ENCODE data around the gene ISM1.

Gene ISM1

DNA sequence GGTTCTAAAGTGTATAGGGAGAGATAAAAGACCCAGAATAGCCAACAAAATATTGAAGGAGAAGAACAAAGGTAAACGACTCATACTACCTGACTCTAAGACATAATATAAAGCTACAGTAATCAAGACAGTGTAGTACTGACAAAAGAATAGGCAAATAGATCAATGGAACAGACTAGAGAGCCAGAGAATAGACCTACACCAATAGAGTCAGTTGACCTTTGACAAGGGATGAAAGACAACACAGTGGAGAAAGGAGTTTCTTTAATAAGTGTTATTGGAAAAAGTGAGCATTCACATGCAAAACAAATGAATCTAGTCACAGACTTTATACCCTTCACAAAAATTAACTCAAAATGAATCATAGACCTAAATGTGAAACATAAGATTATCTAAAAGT lies 96.4 kb downstream of the ISM1 start:
- Histone ChIP-seq H3K27me3 (ENCODE audit: control insufficient read depth, insufficient read depth, low read length) (no peaks in the 10 kb centered on the region), H3K4me1 (ENCODE audit: control insufficient read depth, insufficient read depth, low read length) (peaks cover 12% of the 10 kb centered on the region; the same call in 1 of the 2 replicates), H3K9ac (ENCODE audit: low read length) (no peak overlapping the region), H3K9me3 (ENCODE audit: control insufficient read depth, insufficient read depth, low read depth, low read length) (peaks cover 17% of the 10 kb centered on the region; the same call in 1 of the 2 replicates), H3K4me3 (ENCODE audit: low read depth, low read length) (no peak overlapping the region), H3K36me3 (ENCODE audit: control insufficient read depth, insufficient read depth, low read length) (no peaks in the 10 kb centered on the region), H3K27ac (ENCODE audit: low read depth, low read length) (no peak overlapping the region)

DNA sequence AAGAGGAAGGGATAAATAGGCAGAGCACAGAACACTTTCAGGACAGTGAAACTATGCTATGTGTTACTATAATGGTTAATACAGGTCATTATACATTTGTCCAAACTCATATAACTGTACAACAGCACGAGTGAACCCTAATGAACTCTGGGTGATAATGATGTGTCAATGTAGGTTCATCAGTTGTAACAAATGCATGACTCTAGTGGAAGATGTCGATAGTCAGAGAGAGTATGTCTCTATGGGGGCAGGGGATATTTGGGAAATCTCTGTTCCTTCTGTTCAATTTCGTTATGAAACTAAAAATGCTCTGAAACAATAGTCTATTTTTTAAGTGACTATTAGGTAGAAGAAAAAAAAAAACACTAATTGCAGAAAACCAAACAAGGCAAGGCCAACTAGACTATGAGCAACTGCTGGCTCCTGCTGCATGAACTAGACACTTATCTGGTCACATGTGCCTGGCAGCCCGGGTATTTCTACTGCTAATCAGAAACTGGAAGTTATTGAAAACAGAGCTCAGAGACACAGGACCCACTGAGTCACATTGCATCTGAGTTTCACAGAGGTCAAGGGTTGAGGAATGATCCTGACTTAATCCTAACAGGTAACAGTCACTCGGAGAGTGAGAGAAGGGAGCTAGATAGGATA lies 97.9 kb downstream of the ISM1 start:
- peaks cover 17% of the 10 kb centered on the region; the same call in 1 of the 2 replicates for H3K9me3 ChIP-seq (ENCODE audit: control insufficient read depth, insufficient read depth, low read depth, low read length)
- no peaks in the 10 kb centered on the region for H3K27me3 ChIP-seq (ENCODE audit: control insufficient read depth, insufficient read depth, low read length)
- peaks cover 28% of the 10 kb centered on the region for H3K4me1 ChIP-seq (ENCODE audit: control insufficient read depth, insufficient read depth, low read length)
- no peak overlapping the region for H3K4me3 ChIP-seq (ENCODE audit: low read depth, low read length)
- no peaks in the 10 kb centered on the region for H3K36me3 ChIP-seq (ENCODE audit: control insufficient read depth, insufficient read depth, low read length)
- no peak overlapping the region for H3K9ac ChIP-seq (ENCODE audit: low read length)
- H3K27ac ChIP-seq (ENCODE audit: low read depth, low read length), result no peak overlapping the region

DNA sequence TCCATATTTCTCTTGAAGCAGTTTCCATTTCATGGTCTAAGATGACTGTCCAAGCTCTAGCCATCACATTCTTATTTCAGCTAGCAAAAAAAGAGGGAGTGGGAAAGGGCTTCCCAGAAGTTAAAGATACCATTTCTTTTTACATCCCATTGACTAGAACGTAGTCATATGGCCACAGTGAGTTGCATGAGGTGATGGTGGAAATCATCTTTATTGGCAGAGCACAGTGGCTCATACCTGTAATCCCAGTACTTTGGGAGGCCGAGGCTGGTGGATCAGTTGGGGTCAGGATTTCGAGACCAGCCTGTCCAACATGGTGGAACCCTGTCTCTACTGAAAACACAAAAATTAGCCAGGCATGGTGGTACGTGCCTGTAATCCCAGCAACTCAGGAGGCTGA lies 99.6 kb downstream of the ISM1 start:
- Histone ChIP-seq H3K4me3 (ENCODE audit: low read depth, low read length) (no peak overlapping the region), H3K27ac (ENCODE audit: low read depth, low read length) (no peak overlapping the region), H3K9ac (ENCODE audit: low read length) (no peak overlapping the region), H3K9me3 (ENCODE audit: control insufficient read depth, insufficient read depth, low read depth, low read length) (peaks cover 17% of the 10 kb centered on the region; the same call in 1 of the 2 replicates), H3K4me1 (ENCODE audit: control insufficient read depth, insufficient read depth, low read length) (peaks cover 41% of the 10 kb centered on the region), H3K36me3 (ENCODE audit: control insufficient read depth, insufficient read depth, low read length) (no peaks in the 10 kb centered on the region), H3K27me3 (ENCODE audit: control insufficient read depth, insufficient read depth, low read length) (no peaks in the 10 kb centered on the region)

DNA sequence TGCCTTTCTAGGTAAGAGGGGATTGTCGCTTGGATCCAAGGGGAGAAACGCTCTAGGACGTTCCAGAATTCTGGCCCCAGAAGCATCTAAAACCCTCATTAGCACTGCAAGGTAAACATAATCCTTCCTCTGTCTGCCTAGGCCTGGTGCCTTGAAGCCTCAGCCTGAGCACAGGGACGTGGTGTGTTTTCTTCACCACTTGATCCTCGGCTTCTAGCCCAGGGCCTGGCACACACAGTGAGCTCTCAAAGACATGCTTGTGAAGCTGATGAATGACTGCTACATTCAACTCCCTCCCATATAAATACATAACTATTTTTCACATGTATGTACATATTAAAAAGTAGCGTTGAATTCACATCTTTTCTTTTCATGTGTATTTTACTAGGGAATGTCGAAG lies 100.3 kb downstream of the ISM1 start:
- Histone ChIP-seq H3K9ac (ENCODE audit: low read length) (peak overlapping the region; percentile 50), H3K4me3 (ENCODE audit: low read depth, low read length) (no peak overlapping the region), H3K27ac (ENCODE audit: low read depth, low read length) (no peak overlapping the region; the same call in 1 of the 2 replicates), H3K27me3 (ENCODE audit: control insufficient read depth, insufficient read depth, low read length) (no peaks in the 10 kb centered on the region), H3K9me3 (ENCODE audit: control insufficient read depth, insufficient read depth, low read depth, low read length) (peaks cover 15% of the 10 kb centered on the region; the same call in 1 of the 2 replicates), H3K36me3 (ENCODE audit: control insufficient read depth, insufficient read depth, low read length) (no peaks in the 10 kb centered on the region), H3K4me1 (ENCODE audit: control insufficient read depth, insufficient read depth, low read length) (peaks cover 41% of the 10 kb centered on the region)

DNA sequence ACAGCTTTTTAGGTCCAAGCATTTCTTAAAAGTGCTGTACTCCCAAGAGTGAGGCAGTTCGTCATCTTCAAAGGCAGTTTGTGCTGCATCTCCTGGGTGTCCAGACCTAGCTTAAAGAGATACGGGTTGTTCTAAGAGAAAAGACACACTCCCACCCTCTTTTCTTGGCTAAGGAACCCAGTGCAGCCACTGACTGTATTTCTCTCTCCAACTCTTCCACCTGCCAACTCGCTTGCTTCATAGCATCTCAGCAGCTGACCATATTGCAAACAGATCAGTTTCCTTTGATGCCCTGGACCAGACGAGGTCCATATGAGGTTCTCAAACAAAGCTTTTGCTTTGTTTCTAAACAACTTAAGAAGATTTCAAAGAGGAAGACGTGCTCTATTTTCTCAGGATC lies 101.1 kb downstream of the ISM1 start:
- Histone ChIP-seq H3K4me3 (ENCODE audit: low read depth, low read length) (no peak overlapping the region), H3K27me3 (ENCODE audit: control insufficient read depth, insufficient read depth, low read length) (no peaks in the 10 kb centered on the region), H3K9ac (ENCODE audit: low read length) (peak overlapping the region; percentile 50), H3K4me1 (ENCODE audit: control insufficient read depth, insufficient read depth, low read length) (peaks cover 41% of the 10 kb centered on the region), H3K27ac (ENCODE audit: low read depth, low read length) (peak overlapping the region; percentile 49; the same call in 1 of the 2 replicates), H3K36me3 (ENCODE audit: control insufficient read depth, insufficient read depth, low read length) (no peaks in the 10 kb centered on the region), H3K9me3 (ENCODE audit: control insufficient read depth, insufficient read depth, low read depth, low read length) (peaks cover 13% of the 10 kb centered on the region; the same call in 1 of the 2 replicates)

DNA sequence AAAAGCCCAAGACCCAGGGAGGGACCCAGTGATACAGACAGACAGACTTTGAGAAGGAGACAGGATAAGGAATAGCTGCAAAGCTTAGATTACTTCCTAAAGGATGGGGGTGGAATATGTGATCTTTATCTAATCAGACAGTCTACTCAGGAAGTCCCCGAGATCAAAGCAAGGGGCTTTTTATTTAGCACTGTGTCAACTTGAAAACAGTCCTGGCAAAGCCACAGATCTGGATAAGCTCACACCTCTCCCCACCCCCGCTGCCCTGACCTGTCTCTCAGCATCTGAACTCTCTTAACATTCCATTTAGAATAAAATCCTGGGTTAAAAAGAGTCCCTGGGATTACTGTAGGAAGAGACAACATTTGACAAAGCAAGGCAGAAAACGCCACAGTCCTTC lies 101.5 kb downstream of the ISM1 start:
- Histone ChIP-seq H3K4me3 (ENCODE audit: low read depth, low read length) (peak overlapping the region; percentile 6; the same call in 1 of the 2 replicates), H3K36me3 (ENCODE audit: control insufficient read depth, insufficient read depth, low read length) (no peaks in the 10 kb centered on the region)

DNA sequence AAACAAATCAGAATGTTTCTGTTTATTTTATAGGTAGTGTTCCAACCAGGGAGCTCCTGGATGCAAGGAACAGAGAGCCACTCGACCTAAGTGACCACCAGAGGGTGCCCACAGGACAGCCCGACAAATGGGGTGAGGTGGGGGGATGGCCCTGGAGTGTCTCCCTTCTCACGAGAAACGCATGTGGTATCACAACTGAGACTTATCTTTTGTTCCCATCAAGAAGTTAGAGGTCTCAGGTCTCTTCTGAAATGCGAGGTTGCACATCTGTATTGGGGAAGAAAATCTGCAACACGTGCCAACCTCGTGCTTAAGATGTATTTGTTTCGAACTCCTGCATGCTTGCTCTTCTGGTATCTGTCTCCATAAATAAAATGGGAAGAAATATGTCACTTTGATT lies 104.0 kb downstream of the ISM1 start:
- no peaks in the 10 kb centered on the region for H3K36me3 ChIP-seq (ENCODE audit: control insufficient read depth, insufficient read depth, low read length)
- peaks cover 41% of the 10 kb centered on the region for H3K4me1 ChIP-seq (ENCODE audit: control insufficient read depth, insufficient read depth, low read length)
- H3K9ac ChIP-seq (ENCODE audit: low read length), result no peak overlapping the region
- no peak overlapping the region for H3K4me3 ChIP-seq (ENCODE audit: low read depth, low read length)
- peaks cover 3% of the 10 kb centered on the region for H3K9me3 ChIP-seq (ENCODE audit: control insufficient read depth, insufficient read depth, low read depth, low read length)
- no peaks in the 10 kb centered on the region for H3K27me3 ChIP-seq (ENCODE audit: control insufficient read depth, insufficient read depth, low read length)
- H3K27ac ChIP-seq (ENCODE audit: low read depth, low read length), result no peak overlapping the region

More for the DNA sequence above, 101.5 kb downstream of the ISM1 start:
- Histone ChIP-seq H3K27ac (ENCODE audit: low read depth, low read length) (peak overlapping the region; percentile 71; the same call in 1 of the 2 replicates), H3K4me1 (ENCODE audit: control insufficient read depth, insufficient read depth, low read length) (peaks cover 41% of the 10 kb centered on the region), H3K9me3 (ENCODE audit: control insufficient read depth, insufficient read depth, low read depth, low read length) (peaks cover 9% of the 10 kb centered on the region; the same call in 1 of the 2 replicates), H3K9ac (ENCODE audit: low read length) (peak overlapping the region; percentile 67), H3K27me3 (ENCODE audit: control insufficient read depth, insufficient read depth, low read length) (no peaks in the 10 kb centered on the region)

DNA sequence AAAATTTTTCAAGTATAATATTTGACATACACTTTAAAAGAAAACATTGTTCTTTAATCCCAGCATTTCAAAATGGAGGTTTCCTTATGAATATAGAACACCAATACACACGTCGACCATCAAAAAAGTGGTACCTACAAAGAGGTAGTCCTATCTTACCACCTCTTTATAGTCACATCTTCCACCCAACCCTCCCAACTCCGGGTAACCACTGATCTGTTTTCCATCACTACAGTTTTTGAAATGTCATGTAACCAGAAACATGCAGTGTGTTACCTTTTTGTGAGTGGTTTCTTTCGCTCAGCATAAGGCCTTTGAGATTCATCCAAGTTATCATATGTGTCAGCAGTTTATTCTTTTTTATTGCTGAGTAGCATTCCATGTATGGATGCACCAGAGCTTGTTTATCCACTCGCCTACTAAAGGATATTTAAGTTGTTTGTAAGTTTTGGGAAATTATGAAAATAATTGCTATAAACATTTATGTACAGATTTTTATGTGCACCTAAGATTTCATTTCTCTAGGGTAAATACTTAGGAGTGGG lies 104.8 kb downstream of the ISM1 start:
- peaks cover 3% of the 10 kb centered on the region for H3K9me3 ChIP-seq (ENCODE audit: control insufficient read depth, insufficient read depth, low read depth, low read length)
- H3K4me1 ChIP-seq (ENCODE audit: control insufficient read depth, insufficient read depth, low read length), result peaks cover 41% of the 10 kb centered on the region
- H3K4me3 ChIP-seq (ENCODE audit: low read depth, low read length), result no peak overlapping the region
- H3K27me3 ChIP-seq (ENCODE audit: control insufficient read depth, insufficient read depth, low read length), result no peaks in the 10 kb centered on the region
- H3K36me3 ChIP-seq (ENCODE audit: control insufficient read depth, insufficient read depth, low read length), result no peaks in the 10 kb centered on the region
- H3K27ac ChIP-seq (ENCODE audit: low read depth, low read length), result no peak overlapping the region
- H3K9ac ChIP-seq (ENCODE audit: low read length), result no peak overlapping the region

DNA sequence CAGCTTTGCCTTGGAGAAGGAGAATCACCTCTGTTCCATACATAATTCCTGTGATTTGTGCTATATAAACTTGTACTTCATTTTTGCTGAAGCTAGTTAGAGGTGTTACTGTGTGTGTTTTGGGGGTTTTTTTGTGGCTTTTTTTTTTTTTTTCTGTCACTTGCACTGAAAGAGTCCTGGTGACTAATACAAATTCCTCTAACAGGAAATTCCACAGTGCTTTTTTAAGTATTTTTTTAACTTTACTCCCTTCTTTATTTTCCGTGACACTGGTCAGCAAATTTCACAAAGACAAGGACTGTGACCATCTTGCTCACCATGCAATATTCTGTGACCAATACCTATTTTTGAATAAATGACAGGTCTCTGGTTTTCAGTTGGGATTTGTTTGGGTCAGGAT lies 110.5 kb downstream of the ISM1 start:
- Histone ChIP-seq H3K4me1 (ENCODE audit: control insufficient read depth, insufficient read depth, low read length) (peaks cover 4% of the 10 kb centered on the region; the same call in 1 of the 2 replicates), H3K9ac (ENCODE audit: low read length) (no peak overlapping the region), H3K9me3 (ENCODE audit: control insufficient read depth, insufficient read depth, low read depth, low read length) (peaks cover 3% of the 10 kb centered on the region), H3K36me3 (ENCODE audit: control insufficient read depth, insufficient read depth, low read length) (no peaks in the 10 kb centered on the region), H3K27me3 (ENCODE audit: control insufficient read depth, insufficient read depth, low read length) (no peaks in the 10 kb centered on the region), H3K27ac (ENCODE audit: low read depth, low read length) (peak overlapping the region; percentile 54; the same call in 1 of the 2 replicates), H3K4me3 (ENCODE audit: low read depth, low read length) (no peak overlapping the region)

DNA sequence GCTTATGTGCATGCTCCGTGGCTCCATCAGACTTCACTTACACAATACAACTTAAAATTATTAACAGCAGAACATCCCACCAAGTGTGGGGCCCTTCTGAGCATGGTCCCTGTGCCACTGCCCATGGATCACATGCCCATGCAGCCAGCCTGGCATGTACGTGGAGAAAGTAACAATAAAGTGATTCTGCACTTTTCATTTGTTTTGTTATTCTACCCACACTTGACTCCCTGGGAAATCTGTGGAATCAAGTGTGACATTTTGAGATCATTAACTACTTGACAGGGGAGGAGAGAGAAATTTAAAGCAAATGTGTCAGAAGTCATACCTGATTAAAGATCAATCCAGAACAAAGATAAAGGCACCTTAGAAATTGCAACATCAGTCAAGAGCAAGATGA lies 112.0 kb downstream of the ISM1 start:
- H3K36me3 ChIP-seq (ENCODE audit: control insufficient read depth, insufficient read depth, low read length), result no peaks in the 10 kb centered on the region
- H3K27ac ChIP-seq (ENCODE audit: low read depth, low read length), result no peak overlapping the region
- peaks cover 3% of the 10 kb centered on the region for H3K9me3 ChIP-seq (ENCODE audit: control insufficient read depth, insufficient read depth, low read depth, low read length)
- H3K27me3 ChIP-seq (ENCODE audit: control insufficient read depth, insufficient read depth, low read length), result no peaks in the 10 kb centered on the region
- H3K4me1 ChIP-seq (ENCODE audit: control insufficient read depth, insufficient read depth, low read length), result peaks cover 4% of the 10 kb centered on the region; the same call in 1 of the 2 replicates
- no peak overlapping the region for H3K4me3 ChIP-seq (ENCODE audit: low read depth, low read length)
- no peak overlapping the region for H3K9ac ChIP-seq (ENCODE audit: low read length)

DNA sequence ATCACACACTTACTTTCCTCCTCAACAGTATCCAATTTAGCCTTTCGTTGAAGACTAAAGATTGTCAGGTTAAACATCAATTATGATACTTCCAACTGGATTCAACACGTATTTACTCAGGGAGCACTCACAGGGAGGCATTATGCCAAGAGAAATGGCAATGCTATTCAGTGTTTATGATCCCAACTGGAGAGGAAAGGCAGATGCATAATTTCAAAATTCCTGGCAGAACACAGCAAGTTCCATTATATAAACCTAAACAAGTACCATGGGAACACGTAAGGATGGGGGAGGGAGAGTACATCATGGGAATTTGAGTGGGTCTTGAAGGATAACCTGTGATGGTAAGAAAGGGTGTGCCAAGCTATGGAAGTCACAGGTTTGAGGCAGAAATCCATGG lies 112.7 kb downstream of the ISM1 start:
- Histone ChIP-seq H3K4me1 (ENCODE audit: control insufficient read depth, insufficient read depth, low read length) (peaks cover 4% of the 10 kb centered on the region; the same call in 1 of the 2 replicates), H3K27ac (ENCODE audit: low read depth, low read length) (no peak overlapping the region), H3K36me3 (ENCODE audit: control insufficient read depth, insufficient read depth, low read length) (no peaks in the 10 kb centered on the region)

More for the DNA sequence above, 112.7 kb downstream of the ISM1 start:
- Histone ChIP-seq H3K4me3 (ENCODE audit: low read depth, low read length) (no peak overlapping the region), H3K27me3 (ENCODE audit: control insufficient read depth, insufficient read depth, low read length) (no peaks in the 10 kb centered on the region), H3K9me3 (ENCODE audit: control insufficient read depth, insufficient read depth, low read depth, low read length) (no peaks in the 10 kb centered on the region), H3K9ac (ENCODE audit: low read length) (no peak overlapping the region)
